Esophagus squamous epithelium (tissue), 5 donors: ENCODE results near the gene IQGAP2. TPM values are rescaled to one million over a fixed set of nuclear protein-coding genes. Genes with fewer than 3 reads are reported as not detected.

ENCODE experiments used
- DNase-seq: peaks from one replicate; lab custom pipeline; 2025; lab: John Stamatoyannopoulos, UW
- H3K27ac ChIP-seq, 4 donors: fragments of 200-600 bp; sonication (generic); one replicate each; pipeline ENCODE4 v1.5.1; 2016 to 2019; ENCODE audit warnings: mild to moderate bottlenecking in 1 of 4
- H3K27me3 ChIP-seq, 4 donors: fragments of 200-600 bp; sonication (generic); 1 replicate in 3 of 4; 2 replicates in 1 of 4; pipeline versions ENCODE4 v1.5.1 to v1.6.0; 2017 to 2021; ENCODE audit warnings: antibody characterized with exemption in 1 of 4
- H3K36me3 ChIP-seq, 3 donors: fragments of 200-600 bp; sonication (generic); one replicate each; pipeline ENCODE4 v1.5.1; 2016 to 2019
- H3K4me1 ChIP-seq, 3 donors: fragments of 200-600 bp; sonication (generic); one replicate each; pipeline ENCODE4 v1.5.1; 2017 to 2019
- H3K4me3 ChIP-seq, 4 donors: fragments of 200-600 bp; sonication (generic); 1 replicate in 3 of 4; 2 replicates in 1 of 4; pipeline ENCODE4 v1.5.1; 2016 to 2019; ENCODE audit warnings: mild to moderate bottlenecking in 2 of 4, moderate library complexity in 1 of 4
- H3K9me3 ChIP-seq, 3 donors: fragments of 200-600 bp; sonication (generic); one replicate each; pipeline ENCODE4 v1.5.1; 2016 to 2019
- POLR2A ChIP-seq, 4 donors: fragments of 450-650 bp; IDR thresholded peaks; one replicate each; pipeline ENCODE4 v1.6.1; 2017; ENCODE audit warnings: antibody characterized with exemption in 4 of 4, mild to moderate bottlenecking in 4 of 4, moderate library complexity in 3 of 4
- WGBS, 2 donors: methylation state at CpG; one replicate each; pipeline ENCODE4 v1.1.5; 2018; 5-methylcytosine and 5-hydroxymethylcytosine counted together
- intact Hi-C: fragments of 100-400 bp; cut with DNase I; formaldehyde crosslinking; loops from one replicate; pipeline ENCODE4 v1.15.0; 2022
- total RNA-seq, 4 donors: library from RNA; depleted of rRNA; stranded (reverse); fragments of >200 nt; gene quantifications; one replicate each; pipeline ENCODE4 v1.1.0, GENCODE V29; 2016
- TF ChIP-seq, protein P1 (sequence below), 6 experiments: fragments of 450-650 bp in 4 of 6; fragments of 200-600 bp in 2 of 6; sonication (generic) in 2 of 6; IDR thresholded peaks; one replicate each; pipeline ENCODE4 v1.5.1; 2016 to 2019; ENCODE audit warnings: antibody characterized with exemption in 6 of 6, mild to moderate bottlenecking in 4 of 6, moderate library complexity in 4 of 6
- donor health status: DM: yes; HTN: yes; CAD: no.

The IQGAP2 gene
- total RNA-seq, 4 donors from 2014 or later: 3.0 to 16.6 (median 5.9) TPM

DNA sequence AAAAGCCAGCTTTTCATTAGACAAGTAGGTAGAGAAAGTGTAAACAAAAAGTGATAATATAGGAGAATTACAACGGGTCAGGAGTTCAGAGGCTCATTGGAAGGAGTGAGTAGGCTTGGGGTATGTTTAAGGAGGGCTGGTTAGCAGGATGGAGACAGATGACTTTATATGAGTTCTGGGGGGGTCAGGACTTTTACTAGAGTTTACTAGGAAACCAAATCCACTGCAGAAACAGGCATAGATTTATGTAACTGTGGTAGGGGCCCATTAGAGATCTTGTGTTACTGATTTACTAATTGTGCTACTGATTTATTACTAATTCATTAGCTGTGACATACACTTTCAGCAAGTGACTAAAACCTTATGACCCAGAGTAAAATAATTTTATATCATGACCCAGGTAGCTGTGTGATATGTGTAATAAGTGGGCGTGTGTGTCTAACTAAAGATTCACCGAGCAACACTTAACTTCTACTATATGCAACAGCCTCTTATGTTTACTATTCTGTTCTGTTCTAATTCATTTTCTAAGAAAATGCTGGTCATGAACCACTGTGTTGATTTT lies 73.5 kb downstream of the IQGAP2 start:
- intact Hi-C loops: no loop called here
- DNase-seq: no peak
- TF ChIP-seq, protein P1, sequence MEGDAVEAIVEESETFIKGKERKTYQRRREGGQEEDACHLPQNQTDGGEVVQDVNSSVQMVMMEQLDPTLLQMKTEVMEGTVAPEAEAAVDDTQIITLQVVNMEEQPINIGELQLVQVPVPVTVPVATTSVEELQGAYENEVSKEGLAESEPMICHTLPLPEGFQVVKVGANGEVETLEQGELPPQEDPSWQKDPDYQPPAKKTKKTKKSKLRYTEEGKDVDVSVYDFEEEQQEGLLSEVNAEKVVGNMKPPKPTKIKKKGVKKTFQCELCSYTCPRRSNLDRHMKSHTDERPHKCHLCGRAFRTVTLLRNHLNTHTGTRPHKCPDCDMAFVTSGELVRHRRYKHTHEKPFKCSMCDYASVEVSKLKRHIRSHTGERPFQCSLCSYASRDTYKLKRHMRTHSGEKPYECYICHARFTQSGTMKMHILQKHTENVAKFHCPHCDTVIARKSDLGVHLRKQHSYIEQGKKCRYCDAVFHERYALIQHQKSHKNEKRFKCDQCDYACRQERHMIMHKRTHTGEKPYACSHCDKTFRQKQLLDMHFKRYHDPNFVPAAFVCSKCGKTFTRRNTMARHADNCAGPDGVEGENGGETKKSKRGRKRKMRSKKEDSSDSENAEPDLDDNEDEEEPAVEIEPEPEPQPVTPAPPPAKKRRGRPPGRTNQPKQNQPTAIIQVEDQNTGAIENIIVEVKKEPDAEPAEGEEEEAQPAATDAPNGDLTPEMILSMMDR (IDR thresholded peaks at IDR 0.05): no peak
- no peak for TF ChIP-seq POLR2A (IDR thresholded peaks at IDR 0.05)
- H3K9me3 ChIP-seq: no peaks in the 10 kb centered on the region
- no peak overlapping the region for H3K4me3 ChIP-seq
- 73% methylated on average over 3 of the region's 3 CpGs for WGBS, 2 donors
- H3K27ac ChIP-seq: no peak overlapping the region
- H3K27me3 ChIP-seq: no peaks in the 10 kb centered on the region
- peaks cover 0 to 26% (median 0%) of the 10 kb centered on the region in 3 donors for H3K4me1 ChIP-seq
- H3K36me3 ChIP-seq: no peaks in the 10 kb centered on the region

DNA sequence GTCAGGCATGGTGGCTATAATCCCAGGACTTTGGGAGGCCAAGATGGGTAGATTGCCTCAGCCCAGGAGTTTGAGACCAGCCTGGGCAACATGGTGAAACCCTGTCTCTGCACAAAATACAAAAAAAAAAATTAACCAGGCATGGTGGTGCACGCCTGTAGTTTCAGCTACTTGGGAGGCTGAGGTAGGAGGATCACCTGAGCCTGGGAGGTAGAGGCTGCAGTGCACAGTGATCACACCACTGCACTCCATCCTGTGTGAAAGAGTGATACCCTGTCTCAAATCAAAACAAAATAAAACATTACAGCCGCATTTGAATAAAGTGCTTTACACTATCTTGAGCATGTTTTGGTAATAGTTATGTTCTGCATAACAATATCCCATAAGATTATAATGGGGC lies 74.0 kb downstream of the IQGAP2 start:
- no peak for DNase-seq
- H3K27ac ChIP-seq: no peak overlapping the region
- WGBS, 2 donors: 84 to 90% methylated on average over 2 of the region's 2 CpGs
- no peaks in the 10 kb centered on the region for H3K27me3 ChIP-seq
- no peak overlapping the region for H3K4me3 ChIP-seq
- H3K9me3 ChIP-seq: no peaks in the 10 kb centered on the region
- H3K36me3 ChIP-seq: no peaks in the 10 kb centered on the region
- TF ChIP-seq, protein P1 (IDR thresholded peaks at IDR 0.05): no peak
- no peak for TF ChIP-seq POLR2A (IDR thresholded peaks at IDR 0.05)
- H3K4me1 ChIP-seq: peaks cover 0 to 21% (median 0%) of the 10 kb centered on the region in 3 donors
- intact Hi-C loops: no loop called here

DNA sequence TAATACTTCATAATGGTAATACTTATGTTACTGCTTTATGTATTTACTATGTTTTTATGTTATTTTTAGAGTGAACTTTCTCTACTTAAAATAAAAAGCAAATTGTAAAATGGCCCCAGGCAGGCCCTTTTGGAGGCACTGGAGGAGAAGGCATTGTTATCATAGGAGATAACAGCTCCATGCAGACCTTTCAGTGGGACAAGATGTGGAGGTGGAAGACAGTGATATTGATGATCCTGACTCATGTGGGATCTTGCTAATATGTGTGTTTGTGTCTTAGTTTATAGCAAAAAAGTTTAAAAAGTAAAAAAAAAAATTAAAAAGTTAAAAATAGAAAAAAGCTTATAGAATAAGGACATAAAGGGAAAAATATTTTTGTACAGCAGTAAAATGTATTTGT lies 74.5 kb downstream of the IQGAP2 start:
- peaks cover 0 to 16% (median 0%) of the 10 kb centered on the region in 3 donors for H3K4me1 ChIP-seq
- H3K4me3 ChIP-seq: no peak overlapping the region
- intact Hi-C loops: no loop called here
- TF ChIP-seq, protein P1 (IDR thresholded peaks at IDR 0.05): no peak
- no peak for TF ChIP-seq POLR2A (IDR thresholded peaks at IDR 0.05)
- no peak overlapping the region for H3K27ac ChIP-seq
- no peaks in the 10 kb centered on the region for H3K9me3 ChIP-seq
- DNase-seq: no peak
- no peaks in the 10 kb centered on the region for H3K36me3 ChIP-seq
- H3K27me3 ChIP-seq: no peaks in the 10 kb centered on the region

DNA sequence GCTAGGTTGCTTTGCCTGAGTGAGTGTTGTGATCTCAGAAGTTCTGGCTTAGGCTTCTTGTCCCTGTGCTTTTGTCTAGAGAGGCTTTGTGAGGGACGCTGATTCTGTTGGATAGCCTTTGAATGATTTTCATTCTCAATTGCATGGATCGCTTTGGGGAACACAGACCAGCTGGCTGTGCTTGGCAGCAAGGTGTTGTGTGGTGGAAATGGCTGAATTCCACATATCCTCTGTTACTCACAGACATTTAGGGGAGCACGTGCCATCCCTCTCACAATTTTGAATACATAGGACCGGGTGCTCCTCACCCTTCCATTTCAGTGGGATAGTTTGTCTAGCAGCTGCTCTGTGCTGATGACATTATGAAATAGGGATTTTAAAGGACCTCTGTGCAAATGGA lies 76.2 kb downstream of the IQGAP2 start:
- no peaks in the 10 kb centered on the region for H3K9me3 ChIP-seq
- 94 to 100% methylated on average over 3 to 4 of the region's 4 CpGs for WGBS, 2 donors
- peaks cover 0 to 17% (median 0%) of the 10 kb centered on the region in 3 donors for H3K4me1 ChIP-seq
- no peaks in the 10 kb centered on the region for H3K36me3 ChIP-seq
- TF ChIP-seq, protein P1 (IDR thresholded peaks at IDR 0.05): no peak
- no peaks in the 10 kb centered on the region for H3K27me3 ChIP-seq
- no peak overlapping the region for H3K4me3 ChIP-seq
- H3K27ac ChIP-seq: no peak overlapping the region
- no peak for DNase-seq
- intact Hi-C loops: no loop called here

DNA sequence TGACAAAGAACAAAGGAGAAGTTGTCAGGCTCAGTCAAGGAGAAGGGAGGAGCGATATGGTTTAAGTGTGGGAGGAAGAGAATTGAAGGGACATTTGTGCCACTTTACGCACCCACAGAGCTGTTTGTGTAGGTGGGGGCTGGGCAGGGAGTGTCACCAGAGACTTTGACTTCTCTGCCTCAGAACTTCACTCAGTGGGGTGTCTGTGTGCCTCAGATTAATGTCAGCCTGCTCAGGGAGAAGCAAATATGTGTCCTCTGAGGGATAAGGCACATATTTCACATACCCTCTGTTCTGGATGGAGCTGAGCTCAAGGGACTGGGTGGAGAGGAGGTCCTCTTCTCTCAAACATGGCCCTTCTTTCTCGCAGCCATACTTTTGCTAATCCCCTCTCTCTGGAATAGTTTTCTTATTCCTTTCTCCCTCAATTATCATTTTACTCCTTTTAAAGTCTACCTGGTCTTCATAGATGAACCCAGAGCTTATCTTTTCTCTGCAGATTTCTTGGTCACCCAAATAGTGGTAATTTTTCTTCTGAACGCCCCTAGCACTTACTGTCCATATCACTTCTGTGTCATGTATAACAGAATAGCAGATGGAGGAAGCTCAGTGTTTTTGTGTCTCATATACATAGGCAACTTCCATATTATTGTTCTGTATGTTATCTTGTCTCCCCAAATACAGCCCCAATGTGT lies 77.0 kb downstream of the IQGAP2 start:
- DNase-seq: no peak
- TF ChIP-seq POLR2A (IDR thresholded peaks at IDR 0.05): no peak
- TF ChIP-seq, protein P1 (IDR thresholded peaks at IDR 0.05): no peak
- H3K4me3 ChIP-seq: no peak overlapping the region
- no peaks in the 10 kb centered on the region for H3K9me3 ChIP-seq
- 76 to 84% methylated on average over 4 of the region's 4 CpGs for WGBS, 2 donors
- H3K4me1 ChIP-seq: peaks cover 0 to 18% (median 0%) of the 10 kb centered on the region in 3 donors
- no peaks in the 10 kb centered on the region for H3K36me3 ChIP-seq
- no peaks in the 10 kb centered on the region for H3K27me3 ChIP-seq
- intact Hi-C loops: no loop called here
- H3K27ac ChIP-seq: no peak overlapping the region
